ENCODE data around the gene ZNF716. TPM values are rescaled to one million over a fixed set of nuclear protein-coding genes. Genes with fewer than 3 reads are reported as not detected.
"Not testable (repeated sequence)": the region's sequence is repeated elsewhere in the genome, so short reads cannot be mapped to it uniquely, and the experiment has no call there.

ZNF716 gene
- total RNA-seq, result not detected in 2 replicates

DNA sequence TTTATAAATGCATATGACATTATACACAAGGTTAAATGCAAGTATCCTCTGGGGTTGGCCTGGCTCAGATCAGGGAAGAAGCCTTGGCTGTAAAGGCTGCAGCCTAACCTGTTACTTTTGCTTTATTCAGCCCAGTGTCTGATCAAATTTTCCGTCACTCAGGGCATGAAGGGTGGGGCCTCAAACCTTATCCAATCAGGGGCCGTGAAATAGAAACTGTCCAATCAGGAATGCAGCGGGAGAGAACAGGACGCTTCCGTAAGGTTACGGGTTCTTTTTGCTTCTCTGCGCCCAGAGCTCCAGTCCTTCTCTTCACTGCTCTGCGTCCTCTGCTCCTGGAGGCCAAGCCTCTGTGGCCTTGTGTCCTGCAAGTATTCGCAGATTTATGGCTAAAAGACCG is at the start of gene ZNF716:
ZNF716 (plus strand) TSS at position 274 of the 400 bp plus-strand sequence; CDS start at position 386, 112 bp downstream.
- intact Hi-C loops (cut with micrococcal nuclease), result no loop called here

DNA sequence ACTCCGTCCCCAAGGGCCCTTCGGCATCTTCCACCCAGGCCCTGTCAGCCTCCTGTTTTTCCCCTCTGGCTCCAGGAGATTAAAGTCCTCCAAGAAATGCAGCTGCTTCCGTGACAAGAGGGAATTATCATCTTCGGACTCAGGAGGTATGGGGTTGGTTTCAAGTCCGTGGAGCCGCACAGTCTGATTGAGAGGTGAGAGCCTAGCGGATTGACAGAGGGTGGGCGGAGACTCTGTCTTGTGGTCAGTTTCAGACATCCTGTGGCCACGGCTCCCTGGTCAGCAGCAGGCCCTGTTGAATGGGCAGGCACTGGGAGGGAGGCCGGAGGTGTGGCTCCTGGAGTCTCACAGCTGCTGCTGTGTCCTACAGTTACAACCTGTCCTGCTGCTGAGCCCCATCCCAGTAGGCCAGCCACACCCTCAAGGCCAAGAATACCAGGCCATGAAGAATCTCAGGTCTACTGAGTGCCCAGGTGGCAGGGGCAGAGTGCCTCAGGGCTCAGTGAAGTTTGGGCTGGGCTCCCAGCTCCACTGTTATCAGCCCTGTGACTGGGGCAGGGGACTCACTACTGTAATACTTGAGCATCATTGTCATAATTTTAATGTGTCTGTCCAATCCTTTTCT is 49.3 kb upstream of the ZNF716 start:
- intact Hi-C loops (cut with micrococcal nuclease), result no loop called here

DNA sequence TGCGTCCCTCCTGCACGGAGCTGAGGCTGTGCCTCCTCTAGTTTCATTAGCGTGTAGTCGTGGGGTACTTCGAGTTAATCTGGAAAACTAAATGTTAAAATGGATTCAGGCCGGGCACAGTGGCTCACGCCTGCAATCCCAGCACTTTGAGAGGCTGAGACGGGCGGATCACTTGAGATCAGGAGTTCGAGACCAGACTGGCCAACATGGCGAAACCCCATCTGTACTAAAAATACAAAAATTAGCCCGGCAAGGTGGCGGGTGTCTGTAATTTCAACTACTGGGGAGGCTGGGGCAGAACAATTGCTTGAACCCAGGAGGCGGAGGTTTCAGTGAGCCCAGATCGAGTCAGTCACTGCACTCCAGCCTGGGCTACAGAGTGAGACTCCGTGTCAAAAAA is 46.9 kb upstream of the ZNF716 start:
- intact Hi-C loops (cut with micrococcal nuclease), result not testable (repeated sequence)

DNA sequence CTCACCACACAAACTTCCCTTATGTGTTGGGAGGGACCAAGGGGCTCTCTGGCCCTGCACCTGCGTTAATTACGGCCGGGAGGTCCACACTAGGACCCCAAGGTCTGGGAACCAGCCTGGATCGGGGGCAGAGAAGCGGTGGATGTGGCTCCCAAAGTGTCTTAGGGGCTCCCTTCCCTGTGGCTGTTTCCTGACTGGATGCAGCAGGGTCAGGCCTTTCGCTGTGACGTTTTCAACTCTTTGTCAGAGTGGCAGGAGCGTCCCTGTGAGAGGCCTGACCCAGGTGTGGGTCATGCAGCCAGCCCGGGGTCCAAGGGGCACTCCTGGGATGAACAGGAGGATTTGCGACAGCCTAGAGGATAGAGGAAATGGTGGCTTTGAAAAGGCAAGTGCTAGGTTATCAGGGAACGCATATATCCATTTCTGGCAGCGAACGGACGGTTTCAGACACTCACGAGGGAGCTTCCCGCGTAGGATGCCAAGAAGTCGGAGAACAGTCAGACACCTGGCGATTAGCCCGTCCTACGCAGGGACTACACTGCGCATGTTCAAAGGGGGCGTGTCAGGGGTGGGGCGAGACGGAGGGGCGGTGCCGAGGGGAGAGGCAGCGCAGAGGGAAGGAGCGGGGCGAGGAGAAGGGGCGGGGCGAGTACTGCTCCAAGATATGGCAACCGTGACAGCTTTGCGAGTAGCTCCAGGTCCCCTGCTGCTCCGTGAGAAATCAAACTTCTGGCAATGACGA is 46.2 kb upstream of the ZNF716 start:
- intact Hi-C loops (cut with micrococcal nuclease), result no loop called here

GRCh38 chr7:57404343-57404966 is 45.5 kb upstream of the ZNF716 start:
- intact Hi-C loops (cut with micrococcal nuclease), result no loop called here

DNA sequence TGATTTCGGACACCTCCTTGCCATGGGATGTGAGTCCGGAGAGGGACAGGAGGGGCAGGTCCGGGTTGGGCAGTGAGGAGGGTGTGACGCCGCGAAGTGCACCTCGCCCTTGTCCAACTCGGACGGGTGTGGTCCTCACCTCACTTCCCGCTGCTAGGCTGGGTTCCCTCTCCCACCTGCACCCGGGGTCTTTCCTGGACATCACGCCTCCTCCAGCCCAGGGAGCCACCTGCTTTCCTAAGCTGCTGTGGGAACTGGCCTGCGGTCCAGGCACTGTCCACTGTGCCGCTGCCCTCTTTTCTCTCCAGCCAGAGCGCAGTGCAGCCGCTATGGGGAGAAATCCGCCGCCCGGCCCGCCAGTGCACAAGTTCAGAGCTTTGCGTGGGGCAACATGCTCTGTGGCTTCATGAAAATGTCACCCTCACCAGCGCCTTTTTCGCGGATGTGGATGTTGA is 45.0 kb upstream of the ZNF716 start:
- intact Hi-C loops (cut with micrococcal nuclease), result no loop called here

- intact Hi-C loops (cut with micrococcal nuclease), result no loop called here
These were observed 42.9 kb upstream of the ZNF716 start for GRCh38 chr7:57407125-57407524.

- intact Hi-C loops (cut with micrococcal nuclease), result no loop called here
These were observed 37.8 kb upstream of the ZNF716 start for GRCh38 chr7:57412168-57412567.

GRCh38 chr7:57412618-57413017 is 37.4 kb upstream of the ZNF716 start:
- intact Hi-C loops (cut with micrococcal nuclease), result no loop called here

GRCh38 chr7:57413529-57414398 is 36.2 kb upstream of the ZNF716 start:
- intact Hi-C loops (cut with micrococcal nuclease), result no loop called here

DNA sequence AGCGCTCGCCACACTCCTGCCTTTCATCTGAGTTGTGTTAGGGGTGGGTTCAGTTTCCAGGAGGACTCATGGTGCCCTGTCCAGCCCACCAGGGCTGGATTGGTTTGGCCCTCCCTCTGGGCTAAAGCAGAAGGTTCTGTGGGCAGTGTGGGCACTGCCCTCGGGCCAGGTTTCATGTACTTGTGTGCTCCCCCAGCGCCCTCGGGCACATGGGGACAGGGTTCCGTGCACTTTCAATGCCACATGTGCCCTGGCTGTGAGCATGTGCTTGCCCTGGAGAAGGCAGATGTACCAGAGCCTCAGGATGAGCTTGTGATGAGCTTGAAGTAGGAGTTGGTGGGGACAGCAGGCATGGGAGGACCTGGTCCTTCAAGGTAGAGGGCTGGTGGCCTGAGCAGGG is 35.6 kb upstream of the ZNF716 start:
- intact Hi-C loops (cut with micrococcal nuclease), result no loop called here

DNA sequence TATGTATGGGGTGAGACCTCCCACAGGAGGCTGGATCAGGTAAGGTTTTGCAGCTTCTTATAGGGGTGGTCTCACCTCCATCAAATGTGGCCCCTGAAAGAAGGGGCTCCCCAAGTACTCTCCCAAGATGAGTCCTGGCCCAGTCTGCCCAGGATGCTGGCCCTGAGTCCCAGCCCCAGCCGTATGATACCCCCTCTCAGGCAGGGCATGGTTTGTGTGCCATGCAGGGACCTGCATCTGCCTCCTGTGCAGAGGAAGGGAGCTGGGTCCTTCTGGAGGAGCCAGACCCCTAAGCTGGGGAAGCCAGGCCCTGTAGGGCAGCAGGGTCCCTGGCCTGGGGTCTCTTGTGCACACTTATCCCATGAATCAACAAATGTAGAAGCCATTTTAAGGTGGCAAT is 35.1 kb upstream of the ZNF716 start:
- intact Hi-C loops (cut with micrococcal nuclease), result no loop called here

DNA sequence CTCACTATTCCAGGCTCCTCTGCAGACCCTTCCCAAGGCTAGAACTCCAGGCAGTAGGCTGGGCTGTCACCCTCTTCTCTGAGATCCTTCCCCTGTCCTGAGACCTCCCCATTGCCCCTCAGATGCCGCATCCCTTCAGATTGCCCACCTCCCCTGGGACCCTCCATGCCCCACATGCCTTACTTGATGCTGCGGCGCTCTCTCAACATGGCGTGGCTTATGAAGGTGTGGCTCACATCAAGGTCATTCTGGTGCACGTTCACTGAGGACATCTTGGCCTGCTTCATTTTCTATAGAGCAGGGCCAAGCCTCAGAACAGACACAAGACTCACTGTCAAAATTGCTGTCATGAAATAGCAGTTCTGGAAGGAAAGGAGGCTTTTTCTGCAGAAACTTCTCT is 34.7 kb upstream of the ZNF716 start:
- intact Hi-C loops (cut with micrococcal nuclease), result no loop called here

GRCh38 chr7:57415730-57416129 is 34.2 kb upstream of the ZNF716 start:
- intact Hi-C loops (cut with micrococcal nuclease), result no loop called here

DNA sequence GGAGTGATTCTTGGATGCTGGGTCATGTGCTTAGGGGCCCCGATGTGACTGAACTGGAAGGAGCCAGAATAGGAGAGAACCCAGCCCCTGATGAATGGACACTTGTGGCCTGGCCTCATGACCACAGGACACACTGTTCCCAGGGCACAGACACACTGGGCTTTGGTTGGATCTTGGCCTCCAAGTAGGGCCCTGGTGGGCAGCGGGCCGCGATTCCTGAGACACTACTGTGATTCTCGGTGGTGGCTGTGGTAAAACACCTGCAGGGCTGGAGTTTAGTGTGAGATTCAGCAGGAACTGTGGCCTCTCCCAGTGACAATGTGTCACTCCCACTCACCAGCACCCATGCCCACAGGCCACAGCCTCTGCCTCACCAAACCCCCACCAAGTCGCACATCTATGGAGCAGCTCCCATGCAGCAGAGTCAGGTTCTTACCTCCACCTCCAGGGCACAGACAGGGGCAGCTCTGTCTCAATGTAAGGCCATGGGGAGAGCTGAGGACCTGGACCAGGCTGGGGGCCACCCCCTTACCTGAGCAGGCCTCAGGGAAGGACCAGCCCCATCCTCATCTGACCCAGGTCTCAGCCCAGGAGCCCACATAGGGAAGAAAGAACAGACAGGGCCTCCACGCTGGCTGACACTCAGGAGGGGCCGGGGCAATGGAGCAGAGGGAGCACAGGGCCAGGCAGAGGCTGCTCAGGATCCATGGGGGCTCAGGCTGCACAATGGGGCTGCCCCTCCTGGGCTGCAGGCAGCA is 33.2 kb upstream of the ZNF716 start:
- intact Hi-C loops (cut with micrococcal nuclease), result no loop called here

- intact Hi-C loops (cut with micrococcal nuclease), result loop anchor here (1.0 kb wide), 1 partner anchor 8 kb away; no protein-coding TSS in a partner anchor
These were observed 32.2 kb upstream of the ZNF716 start for GRCh38 chr7:57417736-57418135.

DNA sequence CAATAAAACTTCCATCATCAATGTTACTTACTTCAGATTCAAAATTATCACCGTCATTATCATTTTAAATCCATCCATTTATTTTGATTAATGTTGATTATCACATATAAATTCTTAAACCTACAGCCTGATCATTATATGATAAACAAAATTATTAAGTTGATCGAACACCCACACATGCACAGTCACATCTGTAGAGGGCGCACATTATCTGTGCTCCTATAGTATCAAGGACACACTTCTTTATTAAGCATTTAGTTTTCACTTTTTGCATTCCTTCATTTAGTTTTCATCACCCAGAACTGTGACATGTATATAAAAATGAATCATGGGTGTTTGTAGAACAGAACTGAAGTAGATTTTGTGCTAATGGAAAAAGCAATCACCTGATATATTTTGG is 26.2 kb upstream of the ZNF716 start:
- intact Hi-C loops (cut with micrococcal nuclease), result no loop called here

GRCh38 chr7:57424515-57425238 is 25.3 kb upstream of the ZNF716 start:
- intact Hi-C loops (cut with micrococcal nuclease), result no loop called here

DNA sequence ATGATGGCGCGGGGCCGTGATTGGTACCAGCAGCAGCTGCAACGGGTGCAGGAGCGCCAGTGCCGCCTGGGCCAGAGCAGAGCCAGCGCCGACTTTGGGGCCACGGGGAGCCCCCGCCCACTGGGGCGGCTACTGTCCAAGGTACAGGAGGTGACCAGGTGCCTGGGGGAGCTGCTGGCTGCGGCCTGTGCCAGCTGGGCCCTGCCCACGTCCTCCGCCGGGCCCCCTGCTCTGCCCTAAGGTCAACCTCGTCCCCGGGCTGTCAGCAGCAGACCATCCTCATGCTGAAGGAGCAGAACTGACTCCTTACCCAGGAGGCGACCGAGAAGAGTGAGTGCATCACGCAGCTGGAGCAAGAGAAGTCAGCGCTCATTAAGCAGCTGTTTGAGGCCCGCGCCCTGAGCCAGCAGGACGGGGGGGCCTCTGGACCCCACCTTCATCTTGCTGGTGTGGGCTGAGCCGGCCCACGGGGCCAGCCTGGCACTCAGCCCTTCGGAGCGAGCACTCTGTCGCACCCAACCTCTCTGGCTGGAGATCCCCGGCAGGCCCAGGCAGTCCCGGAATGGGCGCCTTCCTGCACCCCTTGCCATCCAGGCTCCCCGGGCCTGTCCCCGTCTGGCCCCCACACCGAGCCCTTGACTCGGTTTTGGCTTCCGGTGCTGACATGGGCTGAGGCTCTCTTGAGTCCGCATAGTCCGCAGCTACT is 24.6 kb upstream of the ZNF716 start:
- intact Hi-C loops (cut with micrococcal nuclease), result no loop called here
